Measurements from ENCODE around the gene GABRG3.

GABRG3 gene

GRCh38 chr15:27089233-27089586 lies 118.2 kb downstream of the GABRG3 start:
- H3K36me3 ChIP-seq (ENCODE audit: control insufficient read depth, insufficient read depth, low read length), result no peaks in the 10 kb centered on the region
- H3K9me3 ChIP-seq (ENCODE audit: control insufficient read depth, low read length), result no peaks in the 10 kb centered on the region
- no peak for DNase-seq

GRCh38 chr15:27089676-27090075 lies 118.7 kb downstream of the GABRG3 start:
- no peak overlapping the region for H3K4me3 ChIP-seq (ENCODE audit: insufficient read depth, low read depth, low read length, poor library complexity, severe bottlenecking)
- no peak for DNase-seq
- H3K27me3 ChIP-seq (replicated peaks; ENCODE audit: control insufficient read depth, insufficient read depth, low read length, poor library complexity, severe bottlenecking), result no peaks in the 10 kb centered on the region
- H3K9me3 ChIP-seq (ENCODE audit: control insufficient read depth, low read length), result no peaks in the 10 kb centered on the region
- no peaks in the 10 kb centered on the region for H3K4me1 ChIP-seq (ENCODE audit: control insufficient read depth, insufficient read depth, low read length, poor library complexity, severe bottlenecking)
- no peak overlapping the region for H3K27ac ChIP-seq (ENCODE audit: insufficient read depth, low read length, poor library complexity, severe bottlenecking)
- no peaks in the 10 kb centered on the region for H3K36me3 ChIP-seq (ENCODE audit: control insufficient read depth, insufficient read depth, low read length)

More at GRCh38 chr15:27089233-27089586, 118.2 kb downstream of the GABRG3 start:
- Histone ChIP-seq H3K27ac (ENCODE audit: insufficient read depth, low read length, poor library complexity, severe bottlenecking) (no peak overlapping the region), H3K4me1 (ENCODE audit: control insufficient read depth, insufficient read depth, low read length, poor library complexity, severe bottlenecking) (no peaks in the 10 kb centered on the region), H3K27me3 (replicated peaks; ENCODE audit: control insufficient read depth, insufficient read depth, low read length, poor library complexity, severe bottlenecking) (no peaks in the 10 kb centered on the region), H3K4me3 (ENCODE audit: insufficient read depth, low read depth, low read length, poor library complexity, severe bottlenecking) (no peak overlapping the region)

GRCh38 chr15:27091270-27091940 lies 120.4 kb downstream of the GABRG3 start:
- no peak for DNase-seq
- Histone ChIP-seq H3K4me3 (ENCODE audit: insufficient read depth, low read depth, low read length, poor library complexity, severe bottlenecking) (no peak overlapping the region), H3K27ac (ENCODE audit: insufficient read depth, low read length, poor library complexity, severe bottlenecking) (no peak overlapping the region), H3K36me3 (ENCODE audit: control insufficient read depth, insufficient read depth, low read length) (no peaks in the 10 kb centered on the region), H3K27me3 (replicated peaks; ENCODE audit: control insufficient read depth, insufficient read depth, low read length, poor library complexity, severe bottlenecking) (no peaks in the 10 kb centered on the region), H3K9me3 (ENCODE audit: control insufficient read depth, low read length) (no peaks in the 10 kb centered on the region), H3K4me1 (ENCODE audit: control insufficient read depth, insufficient read depth, low read length, poor library complexity, severe bottlenecking) (no peaks in the 10 kb centered on the region)

- Histone ChIP-seq H3K36me3 (ENCODE audit: control insufficient read depth, insufficient read depth, low read length) (no peaks in the 10 kb centered on the region), H3K9me3 (ENCODE audit: control insufficient read depth, low read length) (no peaks in the 10 kb centered on the region), H3K27me3 (replicated peaks; ENCODE audit: control insufficient read depth, insufficient read depth, low read length, poor library complexity, severe bottlenecking) (no peaks in the 10 kb centered on the region), H3K4me3 (ENCODE audit: insufficient read depth, low read depth, low read length, poor library complexity, severe bottlenecking) (no peak overlapping the region), H3K27ac (ENCODE audit: insufficient read depth, low read length, poor library complexity, severe bottlenecking) (no peak overlapping the region), H3K4me1 (ENCODE audit: control insufficient read depth, insufficient read depth, low read length, poor library complexity, severe bottlenecking) (no peaks in the 10 kb centered on the region)
- no peak for DNase-seq
Observed at GRCh38 chr15:27092390-27092789, 121.4 kb downstream of the GABRG3 start.

- DNase-seq, result no peak
- H3K4me3 ChIP-seq (ENCODE audit: insufficient read depth, low read depth, low read length, poor library complexity, severe bottlenecking), result no peak overlapping the region
- H3K36me3 ChIP-seq (ENCODE audit: control insufficient read depth, insufficient read depth, low read length), result no peaks in the 10 kb centered on the region
- H3K9me3 ChIP-seq (ENCODE audit: control insufficient read depth, low read length), result no peaks in the 10 kb centered on the region
- H3K27me3 ChIP-seq (replicated peaks; ENCODE audit: control insufficient read depth, insufficient read depth, low read length, poor library complexity, severe bottlenecking), result no peaks in the 10 kb centered on the region
- H3K4me1 ChIP-seq (ENCODE audit: control insufficient read depth, insufficient read depth, low read length, poor library complexity, severe bottlenecking), result no peaks in the 10 kb centered on the region
- H3K27ac ChIP-seq (ENCODE audit: insufficient read depth, low read length, poor library complexity, severe bottlenecking), result no peak overlapping the region
Observed at GRCh38 chr15:27094235-27094634, 123.3 kb downstream of the GABRG3 start.

GRCh38 chr15:27095886-27096624 lies 125.1 kb downstream of the GABRG3 start:
- no peaks in the 10 kb centered on the region for H3K36me3 ChIP-seq (ENCODE audit: control insufficient read depth, insufficient read depth, low read length)
- no peak overlapping the region for H3K4me3 ChIP-seq (ENCODE audit: insufficient read depth, low read depth, low read length, poor library complexity, severe bottlenecking)
- H3K27me3 ChIP-seq (replicated peaks; ENCODE audit: control insufficient read depth, insufficient read depth, low read length, poor library complexity, severe bottlenecking), result no peaks in the 10 kb centered on the region
- H3K9me3 ChIP-seq (ENCODE audit: control insufficient read depth, low read length), result no peaks in the 10 kb centered on the region
- H3K27ac ChIP-seq (ENCODE audit: insufficient read depth, low read length, poor library complexity, severe bottlenecking), result no peak overlapping the region
- DNase-seq, result no peak
- no peaks in the 10 kb centered on the region for H3K4me1 ChIP-seq (ENCODE audit: control insufficient read depth, insufficient read depth, low read length, poor library complexity, severe bottlenecking)

GRCh38 chr15:27097506-27097905 lies 126.5 kb downstream of the GABRG3 start:
- no peak for DNase-seq
- Histone ChIP-seq H3K4me3 (ENCODE audit: insufficient read depth, low read depth, low read length, poor library complexity, severe bottlenecking) (no peak overlapping the region), H3K27me3 (replicated peaks; ENCODE audit: control insufficient read depth, insufficient read depth, low read length, poor library complexity, severe bottlenecking) (no peaks in the 10 kb centered on the region), H3K9me3 (ENCODE audit: control insufficient read depth, low read length) (no peaks in the 10 kb centered on the region), H3K27ac (ENCODE audit: insufficient read depth, low read length, poor library complexity, severe bottlenecking) (no peak overlapping the region), H3K4me1 (ENCODE audit: control insufficient read depth, insufficient read depth, low read length, poor library complexity, severe bottlenecking) (no peaks in the 10 kb centered on the region), H3K36me3 (ENCODE audit: control insufficient read depth, insufficient read depth, low read length) (no peaks in the 10 kb centered on the region)

GRCh38 chr15:27101982-27102381 lies 131.0 kb downstream of the GABRG3 start:
- no peak for DNase-seq
- no peaks in the 10 kb centered on the region for H3K27me3 ChIP-seq (replicated peaks; ENCODE audit: control insufficient read depth, insufficient read depth, low read length, poor library complexity, severe bottlenecking)
- no peak overlapping the region for H3K4me3 ChIP-seq (ENCODE audit: insufficient read depth, low read depth, low read length, poor library complexity, severe bottlenecking)
- H3K9me3 ChIP-seq (ENCODE audit: control insufficient read depth, low read length), result no peaks in the 10 kb centered on the region
- H3K36me3 ChIP-seq (ENCODE audit: control insufficient read depth, insufficient read depth, low read length), result no peaks in the 10 kb centered on the region
- H3K27ac ChIP-seq (ENCODE audit: insufficient read depth, low read length, poor library complexity, severe bottlenecking), result no peak overlapping the region
- no peaks in the 10 kb centered on the region for H3K4me1 ChIP-seq (ENCODE audit: control insufficient read depth, insufficient read depth, low read length, poor library complexity, severe bottlenecking)

- Histone ChIP-seq H3K27ac (ENCODE audit: insufficient read depth, low read length, poor library complexity, severe bottlenecking) (no peak overlapping the region), H3K9me3 (ENCODE audit: control insufficient read depth, low read length) (no peaks in the 10 kb centered on the region), H3K36me3 (ENCODE audit: control insufficient read depth, insufficient read depth, low read length) (no peaks in the 10 kb centered on the region), H3K27me3 (replicated peaks; ENCODE audit: control insufficient read depth, insufficient read depth, low read length, poor library complexity, severe bottlenecking) (no peaks in the 10 kb centered on the region), H3K4me3 (ENCODE audit: insufficient read depth, low read depth, low read length, poor library complexity, severe bottlenecking) (no peak overlapping the region), H3K4me1 (ENCODE audit: control insufficient read depth, insufficient read depth, low read length, poor library complexity, severe bottlenecking) (no peaks in the 10 kb centered on the region)
- DNase-seq, result no peak
Observed at GRCh38 chr15:27111323-27111722, 140.3 kb downstream of the GABRG3 start.

- no peak overlapping the region for H3K27ac ChIP-seq (ENCODE audit: insufficient read depth, low read length, poor library complexity, severe bottlenecking)
- H3K36me3 ChIP-seq (ENCODE audit: control insufficient read depth, insufficient read depth, low read length), result no peaks in the 10 kb centered on the region
- H3K4me1 ChIP-seq (ENCODE audit: control insufficient read depth, insufficient read depth, low read length, poor library complexity, severe bottlenecking), result no peaks in the 10 kb centered on the region
- H3K9me3 ChIP-seq (ENCODE audit: control insufficient read depth, low read length), result no peaks in the 10 kb centered on the region
- H3K27me3 ChIP-seq (replicated peaks; ENCODE audit: control insufficient read depth, insufficient read depth, low read length, poor library complexity, severe bottlenecking), result no peaks in the 10 kb centered on the region
- H3K4me3 ChIP-seq (ENCODE audit: insufficient read depth, low read depth, low read length, poor library complexity, severe bottlenecking), result no peak overlapping the region
- DNase-seq, result no peak
Observed at GRCh38 chr15:27114473-27114872, 143.5 kb downstream of the GABRG3 start.
